HepG2 (cell line): Measurements from ENCODE around the gene MICOS13. TPM values are rescaled to one million over a fixed set of nuclear protein-coding genes. Genes with fewer than 3 reads are reported as not detected.

Experiments used
- ARNTL ChIP-seq: sonication (generic); formaldehyde crosslinking; IDR thresholded peaks from 2 replicates; pipeline ENCODE4 v1.4.0; 2020; ENCODE audit warnings: mild to moderate bottlenecking, missing genetic modification reagents
- MED13 ChIP-seq: sonication (generic); formaldehyde crosslinking; IDR thresholded peaks from 2 replicates; pipeline ENCODE4 v1.5.0; 2020; ENCODE audit warnings: missing genetic modification reagents
- NBN ChIP-seq: fragments of 450-650 bp; conservative IDR thresholded peaks from 2 replicates; pipeline ENCODE4 v1.6.1; 2017
- NRL ChIP-seq: sonication (generic); formaldehyde crosslinking; IDR thresholded peaks from 2 replicates; pipeline ENCODE4 v1.5.0; 2020; ENCODE audit warnings: missing genetic modification reagents, mild to moderate bottlenecking, moderate library complexity, borderline replicate concordance
- REXO4 ChIP-seq: sonication (generic); formaldehyde crosslinking; IDR thresholded peaks from 2 replicates; pipeline ENCODE4 v1.8.0; 2022; ENCODE audit warnings: missing genetic modification reagents, mild to moderate bottlenecking, borderline replicate concordance
- SIN3A ChIP-seq: IDR thresholded peaks from 2 replicates; pipeline ENCODE4 v1.6.1; 2011; ENCODE audit warnings: low read depth, mild to moderate bottlenecking, control low read depth, low read length, borderline replicate concordance
- SOX13 ChIP-seq, 3 experiments: fragments of 450-650 bp in 1 of 3; sonication (generic) in 1 of 3; formaldehyde crosslinking in 1 of 3; IDR thresholded peaks in 2 of 3; conservative IDR thresholded peaks in 1 of 3; 2 replicates each; pipeline versions ENCODE4 v1.5.0 to v1.6.1; 2016 to 2020; ENCODE audit warnings: antibody characterized with exemption in 1 of 3, mild to moderate bottlenecking in 1 of 3, missing compliant biosample characterization in 1 of 3, missing genetic modification reagents in 1 of 3, moderate library complexity in 1 of 3
- TBL1XR1 ChIP-seq: fragments of 150-350 bp; IDR thresholded peaks from 2 replicates; pipeline ENCODE4 v1.6.1; 2014; ENCODE audit warnings: borderline replicate concordance, low read length; ENCODE audit not compliant: partially characterized antibody
- ZFX ChIP-seq: sonication (generic); formaldehyde crosslinking; IDR thresholded peaks from 2 replicates; pipeline ENCODE4 v1.4.0; 2020; ENCODE audit warnings: mild to moderate bottlenecking, low read depth, missing genetic modification reagents, moderate library complexity
- ZNF232 ChIP-seq: sonication (generic); formaldehyde crosslinking; IDR thresholded peaks from 2 replicates; pipeline ENCODE4 v1.4.0; 2020; ENCODE audit warnings: missing genetic modification reagents, borderline replicate concordance
- ZNF44 ChIP-seq: sonication (generic); formaldehyde crosslinking; IDR thresholded peaks from 2 replicates; pipeline ENCODE4 v1.5.1; 2020; ENCODE audit warnings: mild to moderate bottlenecking, missing genetic modification reagents
- ZNF451 ChIP-seq: sonication (generic); formaldehyde crosslinking; IDR thresholded peaks from 2 replicates; pipeline ENCODE4 v1.5.0; 2020; ENCODE audit warnings: mild to moderate bottlenecking, missing genetic modification reagents
- ZNF552 ChIP-seq: sonication (generic); formaldehyde crosslinking; IDR thresholded peaks from 2 replicates; pipeline ENCODE4 v1.9.0; 2022; ENCODE audit warnings: missing genetic modification reagents, mild to moderate bottlenecking, borderline replicate concordance
- ZNF672 ChIP-seq: sonication (generic); formaldehyde crosslinking; IDR thresholded peaks from 2 replicates; pipeline ENCODE4 v1.8.1; 2022; ENCODE audit warnings: missing genetic modification reagents
- ZNF678 ChIP-seq: sonication (generic); formaldehyde crosslinking; IDR thresholded peaks from 2 replicates; pipeline ENCODE4 v1.4.0; 2020; ENCODE audit warnings: mild to moderate bottlenecking, missing genetic modification reagents
- ZNF850 ChIP-seq: sonication (generic); formaldehyde crosslinking; conservative IDR thresholded peaks from 2 replicates; pipeline ENCODE4 v1.9.0; 2021; ENCODE audit warnings: mild to moderate bottlenecking, missing genetic modification reagents
- polyA plus RNA-seq, 8 experiments: library from polyadenylated mRNA; depleted of rRNA in 3 of 8; stranded (reverse) in 7 of 8; unstranded in 1 of 8; fragments of >200 nt; fragmentation: Illumina TruSeq in 4 of 8; extraction: Trizol in 4 of 8; gene quantifications; 2 replicates each; pipeline versions ENCODE4 v1.2.1 to v1.2.3, GENCODE V29; 2011 to 2016; ENCODE audit warnings: low read depth in 4 of 8, missing spikeins in 1 of 8, mixed read lengths in 1 of 8; ENCODE audit not compliant: insufficient read depth in 1 of 8
- total RNA-seq, 5 experiments: library from RNA; depleted of rRNA; stranded (reverse); fragments of >200 nt; fragmentation: Illumina TruSeq; extraction: Trizol; gene quantifications; 2 replicates each; pipeline ENCODE4 v1.2.3, GENCODE V29; 2016; ENCODE audit warnings: low read depth in 1 of 5
- TF ChIP-seq, protein P1 (sequence below): sonication (generic); formaldehyde crosslinking; IDR thresholded peaks from 2 replicates; pipeline ENCODE4 v1.4.0; 2020; ENCODE audit warnings: missing genetic modification reagents, borderline replicate concordance
- TF ChIP-seq, protein P2 (sequence below): sonication (generic); formaldehyde crosslinking; IDR thresholded peaks from 2 replicates; pipeline ENCODE4 v1.4.0; 2020; ENCODE audit warnings: missing genetic modification reagents, borderline replicate concordance
- TF ChIP-seq, protein P3 (sequence below): sonication (generic); formaldehyde crosslinking; IDR thresholded peaks from 2 replicates; pipeline ENCODE4 v1.5.0; 2020; ENCODE audit warnings: missing genetic modification reagents
- TF ChIP-seq, protein P4 (sequence below): fragments of 450-650 bp; IDR thresholded peaks from 2 replicates; pipeline ENCODE4 v1.6.1; 2016

Gene MICOS13
- total and polyA plus RNA-seq, 2 of the 13 experiments (the other 11 are each of a cell fraction or from before 2014, with no cell fraction given), result 28.8 to 35.4 TPM

DNA sequence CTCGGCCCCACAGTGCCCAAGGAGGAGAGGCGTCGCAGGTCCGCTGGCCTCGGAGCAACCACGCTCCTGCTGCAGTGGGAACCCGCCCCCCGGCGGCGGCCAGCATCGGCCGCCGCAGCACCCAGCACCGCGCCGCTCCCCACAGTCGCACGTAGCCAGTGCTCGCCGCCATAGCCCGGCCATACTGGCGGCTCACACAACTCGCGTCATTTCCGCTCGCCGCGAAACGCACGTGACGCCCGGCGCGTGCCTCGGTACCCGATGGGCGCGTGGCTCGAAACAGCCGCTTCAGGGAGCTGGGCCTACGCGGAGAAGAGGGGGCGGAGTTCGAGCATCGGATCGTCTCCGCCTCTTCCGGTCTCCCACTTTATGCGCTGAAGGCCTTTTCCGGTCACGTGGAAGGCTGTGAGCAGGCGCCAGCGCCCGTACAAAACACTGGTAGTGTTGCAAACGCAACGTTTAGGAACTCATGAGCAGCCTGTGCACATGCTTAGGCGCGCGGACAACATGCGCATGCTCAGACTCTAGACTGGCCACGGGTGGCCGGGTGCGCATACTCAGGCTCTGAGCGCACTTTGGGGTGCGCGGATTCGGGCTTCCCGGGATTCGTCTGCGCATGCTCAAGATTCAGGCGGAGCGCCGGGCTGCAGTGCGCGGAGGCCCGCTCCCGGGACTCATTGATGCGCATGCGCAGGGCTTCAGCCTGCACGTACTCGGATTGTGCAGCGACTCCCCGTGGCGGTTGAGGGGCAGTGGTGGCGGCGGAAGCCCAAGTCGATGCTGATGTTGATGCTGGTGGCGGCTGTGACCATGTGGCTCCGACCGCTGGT is 39.9 kb upstream of the MICOS13 start, which contains the start of the genes CATSPERD and LONP1 (continued):
- TF ChIP-seq ARNTL, result peak; percentile 98
- peak; percentile 98 for TF ChIP-seq ZNF451 (CRISPR knock-in tag)
- peak; percentile 72; the same call in 1 of the 2 replicates for TF ChIP-seq ZNF672
- TF ChIP-seq, protein P1, sequence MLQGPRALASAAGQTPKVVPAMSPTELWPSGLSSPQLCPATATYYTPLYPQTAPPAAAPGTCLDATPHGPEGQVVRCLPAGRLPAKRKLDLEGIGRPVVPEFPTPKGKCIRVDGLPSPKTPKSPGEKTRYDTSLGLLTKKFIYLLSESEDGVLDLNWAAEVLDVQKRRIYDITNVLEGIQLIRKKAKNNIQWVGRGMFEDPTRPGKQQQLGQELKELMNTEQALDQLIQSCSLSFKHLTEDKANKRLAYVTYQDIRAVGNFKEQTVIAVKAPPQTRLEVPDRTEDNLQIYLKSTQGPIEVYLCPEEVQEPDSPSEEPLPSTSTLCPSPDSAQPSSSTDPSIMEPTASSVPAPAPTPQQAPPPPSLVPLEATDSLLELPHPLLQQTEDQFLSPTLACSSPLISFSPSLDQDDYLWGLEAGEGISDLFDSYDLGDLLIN (CRISPR knock-in tag), result no peak
- TF ChIP-seq ZNF678 (CRISPR knock-in tag), result no peak
- TF ChIP-seq, protein P2, sequence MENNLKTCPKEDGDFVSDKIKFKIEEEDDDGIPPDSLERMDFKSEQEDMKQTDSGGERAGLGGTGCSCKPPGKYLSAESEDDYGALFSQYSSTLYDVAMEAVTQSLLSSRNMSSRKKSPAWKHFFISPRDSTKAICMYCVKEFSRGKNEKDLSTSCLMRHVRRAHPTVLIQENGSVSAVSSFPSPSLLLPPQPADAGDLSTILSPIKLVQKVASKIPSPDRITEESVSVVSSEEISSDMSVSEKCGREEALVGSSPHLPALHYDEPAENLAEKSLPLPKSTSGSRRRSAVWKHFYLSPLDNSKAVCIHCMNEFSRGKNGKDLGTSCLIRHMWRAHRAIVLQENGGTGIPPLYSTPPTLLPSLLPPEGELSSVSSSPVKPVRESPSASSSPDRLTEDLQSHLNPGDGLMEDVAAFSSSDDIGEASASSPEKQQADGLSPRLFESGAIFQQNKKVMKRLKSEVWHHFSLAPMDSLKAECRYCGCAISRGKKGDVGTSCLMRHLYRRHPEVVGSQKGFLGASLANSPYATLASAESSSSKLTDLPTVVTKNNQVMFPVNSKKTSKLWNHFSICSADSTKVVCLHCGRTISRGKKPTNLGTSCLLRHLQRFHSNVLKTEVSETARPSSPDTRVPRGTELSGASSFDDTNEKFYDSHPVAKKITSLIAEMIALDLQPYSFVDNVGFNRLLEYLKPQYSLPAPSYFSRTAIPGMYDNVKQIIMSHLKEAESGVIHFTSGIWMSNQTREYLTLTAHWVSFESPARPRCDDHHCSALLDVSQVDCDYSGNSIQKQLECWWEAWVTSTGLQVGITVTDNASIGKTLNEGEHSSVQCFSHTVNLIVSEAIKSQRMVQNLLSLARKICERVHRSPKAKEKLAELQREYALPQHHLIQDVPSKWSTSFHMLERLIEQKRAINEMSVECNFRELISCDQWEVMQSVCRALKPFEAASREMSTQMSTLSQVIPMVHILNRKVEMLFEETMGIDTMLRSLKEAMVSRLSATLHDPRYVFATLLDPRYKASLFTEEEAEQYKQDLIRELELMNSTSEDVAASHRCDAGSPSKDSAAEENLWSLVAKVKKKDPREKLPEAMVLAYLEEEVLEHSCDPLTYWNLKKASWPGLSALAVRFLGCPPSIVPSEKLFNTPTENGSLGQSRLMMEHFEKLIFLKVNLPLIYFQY (CRISPR knock-in tag), result peak; percentile 27; the same call in 1 of the 2 replicates
- TF ChIP-seq ZNF232 (CRISPR knock-in tag), result peak; percentile 75
- TF ChIP-seq, protein P3, sequence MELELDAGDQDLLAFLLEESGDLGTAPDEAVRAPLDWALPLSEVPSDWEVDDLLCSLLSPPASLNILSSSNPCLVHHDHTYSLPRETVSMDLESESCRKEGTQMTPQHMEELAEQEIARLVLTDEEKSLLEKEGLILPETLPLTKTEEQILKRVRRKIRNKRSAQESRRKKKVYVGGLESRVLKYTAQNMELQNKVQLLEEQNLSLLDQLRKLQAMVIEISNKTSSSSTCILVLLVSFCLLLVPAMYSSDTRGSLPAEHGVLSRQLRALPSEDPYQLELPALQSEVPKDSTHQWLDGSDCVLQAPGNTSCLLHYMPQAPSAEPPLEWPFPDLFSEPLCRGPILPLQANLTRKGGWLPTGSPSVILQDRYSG (CRISPR knock-in tag), result 0 out of 2 replicates have a peak, but pooled peaks have one; percentile 25
- no peak for TF ChIP-seq TBL1XR1
- peak; percentile 97 for TF ChIP-seq ZFX (CRISPR knock-in tag)
- 0 out of 2 replicates have a peak, but pooled peaks have one; percentile 25 for TF ChIP-seq SOX13 (IDR thresholded peaks at IDR 0.05)
- TF ChIP-seq SOX13 (CRISPR knock-in tag; conservative IDR thresholded peaks at IDR 0.05 in 1 of 2, IDR thresholded peaks at IDR 0.05 in 1 of 2), result peak in 1 of 2 experiments; percentile 66; a peak in 2 of 4 replicates
- peak; percentile 79; the same call in 1 of the 2 replicates for TF ChIP-seq SIN3A
- TF ChIP-seq REXO4 (CRISPR knock-in tag), result no peak
- TF ChIP-seq MED13, result peak; percentile 92
- TF ChIP-seq NBN, result no peak
- TF ChIP-seq ZNF850, result no peak
- TF ChIP-seq ZNF44 (CRISPR knock-in tag), result peak; percentile 53; the same call in 1 of the 2 replicates
- TF ChIP-seq NRL (CRISPR knock-in tag), result peak; percentile 41; the same call in 1 of the 2 replicates
- TF ChIP-seq, protein P4, sequence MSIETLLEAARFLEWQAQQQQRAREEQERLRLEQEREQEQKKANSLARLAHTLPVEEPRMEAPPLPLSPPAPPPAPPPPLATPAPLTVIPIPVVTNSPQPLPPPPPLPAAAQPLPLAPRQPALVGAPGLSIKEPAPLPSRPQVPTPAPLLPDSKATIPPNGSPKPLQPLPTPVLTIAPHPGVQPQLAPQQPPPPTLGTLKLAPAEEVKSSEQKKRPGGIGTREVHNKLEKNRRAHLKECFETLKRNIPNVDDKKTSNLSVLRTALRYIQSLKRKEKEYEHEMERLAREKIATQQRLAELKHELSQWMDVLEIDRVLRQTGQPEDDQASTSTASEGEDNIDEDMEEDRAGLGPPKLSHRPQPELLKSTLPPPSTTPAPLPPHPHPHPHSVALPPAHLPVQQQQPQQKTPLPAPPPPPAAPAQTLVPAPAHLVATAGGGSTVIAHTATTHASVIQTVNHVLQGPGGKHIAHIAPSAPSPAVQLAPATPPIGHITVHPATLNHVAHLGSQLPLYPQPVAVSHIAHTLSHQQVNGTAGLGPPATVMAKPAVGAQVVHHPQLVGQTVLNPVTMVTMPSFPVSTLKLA, result peak; percentile 96
- peak; percentile 66; the same call in 1 of the 2 replicates for TF ChIP-seq ZNF552 (CRISPR knock-in tag)
